ENCODE data around the gene SHC2. TPM values are rescaled to one million over a fixed set of nuclear protein-coding genes. Genes with fewer than 3 reads are reported as not detected.

SHC2 gene
- total RNA-seq, 1 donor from 2014 or later, result 343 TPM

- peaks cover 12% of the 10 kb centered on the region for H3K4me1 Mint-ChIP-seq (ENCODE audit: low read depth, unreplicated experiment)
Observed at GRCh38 chr19:438416-438958, 22.3 kb downstream of the SHC2 start.

GRCh38 chr19:437041-437440 lies 23.8 kb downstream of the SHC2 start:
- no peak for TF ChIP-seq CTCF (IDR thresholded peaks at IDR 0.05; ENCODE audit: partially characterized antibody, unreplicated experiment)
- Mint-ChIP-seq H3K27ac (ENCODE audit: unreplicated experiment) (peak overlapping the region; percentile 14), H3K36me3 (ENCODE audit: unreplicated experiment) (peaks cover 13% of the 10 kb centered on the region), H3K4me1 (ENCODE audit: low read depth, unreplicated experiment) (peaks cover 12% of the 10 kb centered on the region), H3K9me3 (ENCODE audit: unreplicated experiment) (peaks cover 10% of the 10 kb centered on the region), H3K4me3 (ENCODE audit: unreplicated experiment) (peak overlapping the region; percentile 51), H3K27me3 (ENCODE audit: unreplicated experiment) (peaks cover 6% of the 10 kb centered on the region)
- no peak for DNase-seq

More at GRCh38 chr19:438416-438958, 22.3 kb downstream of the SHC2 start:
- no peak for DNase-seq
- peaks cover 6% of the 10 kb centered on the region for H3K27me3 Mint-ChIP-seq (ENCODE audit: unreplicated experiment)
- H3K4me3 Mint-ChIP-seq (ENCODE audit: unreplicated experiment), result no peak overlapping the region
- TF ChIP-seq CTCF (IDR thresholded peaks at IDR 0.05; ENCODE audit: partially characterized antibody, unreplicated experiment), result no peak
- peaks cover 13% of the 10 kb centered on the region for H3K36me3 Mint-ChIP-seq (ENCODE audit: unreplicated experiment)
- H3K27ac Mint-ChIP-seq (ENCODE audit: unreplicated experiment), result no peak overlapping the region
- H3K9me3 Mint-ChIP-seq (ENCODE audit: unreplicated experiment), result peaks cover 10% of the 10 kb centered on the region

GRCh38 chr19:436413-436950 lies 24.4 kb downstream of the SHC2 start:
- Mint-ChIP-seq H3K27ac (ENCODE audit: unreplicated experiment) (no peak overlapping the region), H3K4me1 (ENCODE audit: low read depth, unreplicated experiment) (peaks cover 12% of the 10 kb centered on the region), H3K27me3 (ENCODE audit: unreplicated experiment) (peaks cover 6% of the 10 kb centered on the region), H3K4me3 (ENCODE audit: unreplicated experiment) (no peak overlapping the region), H3K9me3 (ENCODE audit: unreplicated experiment) (peaks cover 8% of the 10 kb centered on the region), H3K36me3 (ENCODE audit: unreplicated experiment) (peaks cover 7% of the 10 kb centered on the region)
- no peak for TF ChIP-seq CTCF (IDR thresholded peaks at IDR 0.05; ENCODE audit: partially characterized antibody, unreplicated experiment)
- no peak for DNase-seq

GRCh38 chr19:435707-436412 lies 25.0 kb downstream of the SHC2 start:
- DNase-seq, result peak; percentile 54
- TF ChIP-seq CTCF (IDR thresholded peaks at IDR 0.05; ENCODE audit: partially characterized antibody, unreplicated experiment), result no peak
- H3K9me3 Mint-ChIP-seq (ENCODE audit: unreplicated experiment), result peaks cover 11% of the 10 kb centered on the region

More at GRCh38 chr19:435707-436412, 25.0 kb downstream of the SHC2 start:
- peaks cover 9% of the 10 kb centered on the region for H3K36me3 Mint-ChIP-seq (ENCODE audit: unreplicated experiment)
- peaks cover 6% of the 10 kb centered on the region for H3K27me3 Mint-ChIP-seq (ENCODE audit: unreplicated experiment)
- peaks cover 12% of the 10 kb centered on the region for H3K4me1 Mint-ChIP-seq (ENCODE audit: low read depth, unreplicated experiment)
- peak overlapping the region; percentile 63 for H3K4me3 Mint-ChIP-seq (ENCODE audit: unreplicated experiment)
- H3K27ac Mint-ChIP-seq (ENCODE audit: unreplicated experiment), result peak overlapping the region; percentile 76

All from glutamatergic neuron (in vitro differentiated cells).